Temporal lobe (tissue), 2 donors: ENCODE data around the gene MAP4K3. TPM values are rescaled to one million over a fixed set of nuclear protein-coding genes. Genes with fewer than 3 reads are reported as not detected.

Experiments used
- small RNA-seq: library from RNA; depleted of rRNA; stranded (forward); fragments of <200 nt; gene quantifications from one replicate; pipeline ENCODE3, GENCODE V24; 2014; ENCODE audit warnings: low replicate concordance
- total RNA-seq: library from RNA; depleted of rRNA; stranded (reverse); fragments of >200 nt; gene quantifications from one replicate; pipeline ENCODE4 v1.2.3, GENCODE V29; 2014

The MAP4K3 gene
- total RNA-seq, 1 donor from 2014 or later, result 79.7 TPM

Small RNAs within 50 kb of the gene (small RNA-seq; reads per million reads assigned to genes)
- not detected for gene RF00272

Other genes starting within 250 kb of the MAP4K3 start
- 5.7 TPM for gene CDKL4, start 193.3 kb downstream of the MAP4K3 start, total RNA-seq
- gene TMEM178A, start 228.6 kb upstream of the MAP4K3 start, total RNA-seq, result 23.4 TPM